ENCODE measurements around the gene CCDC12. TPM values are rescaled to one million over a fixed set of nuclear protein-coding genes. Genes with fewer than 3 reads are reported as not detected.

CCDC12 gene
- total and polyA plus RNA-seq, 2 of the 13 experiments (the other 11 are each of a cell fraction or from before 2014, with no cell fraction given): 30.1 to 49.5 TPM

- ATAC-seq: no peak
- no peak overlapping the region for H3K4me3 ChIP-seq (replicated peaks in 1 of 3; ENCODE audit: insufficient read depth in 1 of 3, low read depth in 2 of 3, low read length in 3 of 3)
- CTCF ChIA-PET (ENCODE audit: low intra/inter-chr PET ratio, low total read pairs): no interaction called here
- no peaks in the 10 kb centered on the region for H3K79me2 ChIP-seq (ENCODE audit: insufficient read depth, low read length)
- no peak for FAIRE-seq
- H3K27ac ChIP-seq (ENCODE audit: extremely low read length, insufficient read depth, low read length): no peak overlapping the region
- no peak for DNase-seq (ENCODE audit: low spot score)
- TF ChIP-seq ZNF768 (CRISPR knock-in tag; IDR thresholded peaks at IDR 0.05): peak; percentile 61; the same call in 1 of the 2 replicates
- no peak for TF ChIP-seq LCORL (IDR thresholded peaks at IDR 0.05)
- no peak for TF ChIP-seq LCORL (CRISPR knock-in tag; IDR thresholded peaks at IDR 0.05)
- TF ChIP-seq ZNF484 (CRISPR knock-in tag; IDR thresholded peaks at IDR 0.05; ENCODE audit: borderline replicate concordance, low read depth): no peak
- no peaks in the 10 kb centered on the region for H3K9me3 ChIP-seq (ENCODE audit: low read length)
- intact Hi-C loops (cut with micrococcal nuclease; ENCODE audit: unreplicated experiment) (no loop called here), in situ Hi-C loops (cut with HindIII; ENCODE audit: extremely low pct_ligation_motif_present, low pct_unique_long_range_greater_than_20kb) (no loop called here)
- no peaks in the 10 kb centered on the region for H3K36me3 ChIP-seq (replicated peaks in 1 of 2; ENCODE audit: control insufficient read depth in 1 of 2, insufficient read depth in 2 of 2, low read length in 2 of 2)
- H2AFZ ChIP-seq (ENCODE audit: low read length): no peak overlapping the region
- H3K27me3 ChIP-seq (ENCODE audit: control insufficient read depth in 1 of 2, insufficient read depth in 2 of 2, low read length in 2 of 2): peaks cover 6 to 32% of the 10 kb centered on the region in 2 experiments; a peak in 3 of 5 replicates
- no peaks in the 10 kb centered on the region for H4K20me1 ChIP-seq (ENCODE audit: insufficient read depth, low read length)
- H3K4me2 ChIP-seq (ENCODE audit: low read depth, low read length): no peak overlapping the region
- H3K4me1 ChIP-seq (ENCODE audit: insufficient read depth, low read length): no peaks in the 10 kb centered on the region
- no peak overlapping the region for H3K9ac ChIP-seq (ENCODE audit: insufficient read depth, low read depth, low read length)
- WGBS (ENCODE audit: low lambda C conversion rate): 21% methylated on average over 17 of the region's 21 CpGs
- no TSS peak for BruUV-seq (replicated peaks)
- POLR2A ChIA-PET: no interaction called here
These were observed 72.9 kb downstream of the CCDC12 start for GRCh38 chr3:46903341-46904302.

- 38% methylated on average over 13 of the region's 15 CpGs for WGBS (ENCODE audit: low lambda C conversion rate)
- in situ Hi-C loops (cut with HindIII; ENCODE audit: extremely low pct_ligation_motif_present, low pct_unique_long_range_greater_than_20kb): no loop called here
- no peak for DNase-seq (ENCODE audit: low spot score)
- Histone ChIP-seq H4K20me1 (ENCODE audit: insufficient read depth, low read length) (no peaks in the 10 kb centered on the region), H3K9me3 (ENCODE audit: low read length) (no peaks in the 10 kb centered on the region), H2AFZ (ENCODE audit: low read length) (no peak overlapping the region), H3K4me1 (ENCODE audit: insufficient read depth, low read length) (no peaks in the 10 kb centered on the region), H3K4me2 (ENCODE audit: low read depth, low read length) (no peak overlapping the region), H3K4me3 (replicated peaks in 1 of 3; ENCODE audit: insufficient read depth in 1 of 3, low read depth in 2 of 3, low read length in 3 of 3) (no peak overlapping the region), H3K9ac (ENCODE audit: insufficient read depth, low read depth, low read length) (no peak overlapping the region), H3K79me2 (ENCODE audit: insufficient read depth, low read length) (no peaks in the 10 kb centered on the region), H3K36me3 (replicated peaks in 1 of 2; ENCODE audit: control insufficient read depth in 1 of 2, insufficient read depth in 2 of 2, low read length in 2 of 2) (no peaks in the 10 kb centered on the region), H3K27ac (ENCODE audit: extremely low read length, insufficient read depth, low read length) (no peak overlapping the region), H3K27me3 (ENCODE audit: control insufficient read depth in 1 of 2, insufficient read depth in 2 of 2, low read length in 2 of 2) (peaks cover 6 to 32% of the 10 kb centered on the region in 2 experiments; a peak in 3 of 5 replicates)
- POLR2A ChIA-PET: no interaction called here
- no peak for FAIRE-seq
- no TSS peak for BruUV-seq (replicated peaks)
- intact Hi-C loops (cut with micrococcal nuclease; ENCODE audit: unreplicated experiment): no loop called here
- no peak for ATAC-seq
- CTCF ChIA-PET (ENCODE audit: low intra/inter-chr PET ratio, low total read pairs): no interaction called here
- TF ChIP-seq ZNF282 (IDR thresholded peaks at IDR 0.05; ENCODE audit: partially characterized antibody): no peak
- TF ChIP-seq, protein P1, sequence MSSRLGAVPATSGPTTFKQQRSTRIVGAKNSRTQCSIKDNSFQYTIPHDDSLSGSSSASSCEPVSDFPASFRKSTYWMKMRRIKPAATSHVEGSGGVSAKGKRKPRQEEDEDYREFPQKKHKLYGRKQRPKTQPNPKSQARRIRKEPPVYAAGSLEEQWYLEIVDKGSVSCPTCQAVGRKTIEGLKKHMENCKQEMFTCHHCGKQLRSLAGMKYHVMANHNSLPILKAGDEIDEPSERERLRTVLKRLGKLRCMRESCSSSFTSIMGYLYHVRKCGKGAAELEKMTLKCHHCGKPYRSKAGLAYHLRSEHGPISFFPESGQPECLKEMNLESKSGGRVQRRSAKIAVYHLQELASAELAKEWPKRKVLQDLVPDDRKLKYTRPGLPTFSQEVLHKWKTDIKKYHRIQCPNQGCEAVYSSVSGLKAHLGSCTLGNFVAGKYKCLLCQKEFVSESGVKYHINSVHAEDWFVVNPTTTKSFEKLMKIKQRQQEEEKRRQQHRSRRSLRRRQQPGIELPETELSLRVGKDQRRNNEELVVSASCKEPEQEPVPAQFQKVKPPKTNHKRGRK (CRISPR knock-in tag; IDR thresholded peaks at IDR 0.05): no peak
- no peak for TF ChIP-seq DR1 (CRISPR knock-in tag; IDR thresholded peaks at IDR 0.05)
- TF ChIP-seq HDAC6 (IDR thresholded peaks at IDR 0.05; ENCODE audit: low read depth, low read length): no peak
- TF ChIP-seq HHEX (CRISPR knock-in tag; IDR thresholded peaks at IDR 0.05): no peak
- no peak for TF ChIP-seq ZNF260 (CRISPR knock-in tag; IDR thresholded peaks at IDR 0.05; ENCODE audit: borderline replicate concordance, low read depth)
- TF ChIP-seq, protein P2, sequence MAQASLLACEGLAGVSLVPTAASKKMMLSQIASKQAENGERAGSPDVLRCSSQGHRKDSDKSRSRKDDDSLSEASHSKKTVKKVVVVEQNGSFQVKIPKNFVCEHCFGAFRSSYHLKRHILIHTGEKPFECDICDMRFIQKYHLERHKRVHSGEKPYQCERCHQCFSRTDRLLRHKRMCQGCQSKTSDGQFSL (CRISPR knock-in tag; IDR thresholded peaks at IDR 0.05): no peak
- TF ChIP-seq, protein P3, sequence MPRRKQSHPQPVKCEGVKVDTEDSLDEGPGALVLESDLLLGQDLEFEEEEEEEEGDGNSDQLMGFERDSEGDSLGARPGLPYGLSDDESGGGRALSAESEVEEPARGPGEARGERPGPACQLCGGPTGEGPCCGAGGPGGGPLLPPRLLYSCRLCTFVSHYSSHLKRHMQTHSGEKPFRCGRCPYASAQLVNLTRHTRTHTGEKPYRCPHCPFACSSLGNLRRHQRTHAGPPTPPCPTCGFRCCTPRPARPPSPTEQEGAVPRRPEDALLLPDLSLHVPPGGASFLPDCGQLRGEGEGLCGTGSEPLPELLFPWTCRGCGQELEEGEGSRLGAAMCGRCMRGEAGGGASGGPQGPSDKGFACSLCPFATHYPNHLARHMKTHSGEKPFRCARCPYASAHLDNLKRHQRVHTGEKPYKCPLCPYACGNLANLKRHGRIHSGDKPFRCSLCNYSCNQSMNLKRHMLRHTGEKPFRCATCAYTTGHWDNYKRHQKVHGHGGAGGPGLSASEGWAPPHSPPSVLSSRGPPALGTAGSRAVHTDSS (CRISPR knock-in tag; conservative IDR thresholded peaks at IDR 0.05): no peak
- TF ChIP-seq ZBTB3 (CRISPR knock-in tag; IDR thresholded peaks at IDR 0.05; ENCODE audit: borderline replicate concordance, low read depth): no peak
- TF ChIP-seq JUNB (CRISPR knock-in tag; IDR thresholded peaks at IDR 0.05; ENCODE audit: borderline replicate concordance): no peak
- TF ChIP-seq FOXA3 (CRISPR knock-in tag; IDR thresholded peaks at IDR 0.05): no peak
These were observed 74.3 kb downstream of the CCDC12 start for GRCh38 chr3:46902188-46902631.
